ENCODE measurements around the gene HEATR5A.

DNA sequence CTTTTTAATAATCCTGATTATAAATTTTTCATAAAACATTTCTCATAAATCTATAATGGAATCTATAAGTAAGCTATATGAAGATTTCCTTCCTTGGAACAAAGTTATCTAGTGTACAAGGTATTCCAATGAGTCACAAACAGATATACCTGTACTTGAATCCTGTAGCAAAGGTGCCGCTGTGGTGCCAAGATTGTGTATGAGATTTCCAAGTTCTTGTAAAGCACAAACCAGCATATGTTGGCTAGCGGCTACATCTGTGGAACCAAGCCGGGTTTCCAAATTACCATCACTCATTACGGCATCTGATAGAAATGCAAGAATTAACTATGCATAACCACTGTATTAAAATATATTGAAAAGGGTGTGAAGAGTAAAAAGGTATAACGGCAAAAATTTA lies 34.1 kb downstream of the HEATR5A start:
- TF ChIP-seq, protein P1, sequence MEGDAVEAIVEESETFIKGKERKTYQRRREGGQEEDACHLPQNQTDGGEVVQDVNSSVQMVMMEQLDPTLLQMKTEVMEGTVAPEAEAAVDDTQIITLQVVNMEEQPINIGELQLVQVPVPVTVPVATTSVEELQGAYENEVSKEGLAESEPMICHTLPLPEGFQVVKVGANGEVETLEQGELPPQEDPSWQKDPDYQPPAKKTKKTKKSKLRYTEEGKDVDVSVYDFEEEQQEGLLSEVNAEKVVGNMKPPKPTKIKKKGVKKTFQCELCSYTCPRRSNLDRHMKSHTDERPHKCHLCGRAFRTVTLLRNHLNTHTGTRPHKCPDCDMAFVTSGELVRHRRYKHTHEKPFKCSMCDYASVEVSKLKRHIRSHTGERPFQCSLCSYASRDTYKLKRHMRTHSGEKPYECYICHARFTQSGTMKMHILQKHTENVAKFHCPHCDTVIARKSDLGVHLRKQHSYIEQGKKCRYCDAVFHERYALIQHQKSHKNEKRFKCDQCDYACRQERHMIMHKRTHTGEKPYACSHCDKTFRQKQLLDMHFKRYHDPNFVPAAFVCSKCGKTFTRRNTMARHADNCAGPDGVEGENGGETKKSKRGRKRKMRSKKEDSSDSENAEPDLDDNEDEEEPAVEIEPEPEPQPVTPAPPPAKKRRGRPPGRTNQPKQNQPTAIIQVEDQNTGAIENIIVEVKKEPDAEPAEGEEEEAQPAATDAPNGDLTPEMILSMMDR (IDR thresholded peaks at IDR 0.05), result no peak
- no peak for TF ChIP-seq ZFX (IDR thresholded peaks at IDR 0.05; ENCODE audit: borderline replicate concordance)
